Neural crest cell (in vitro differentiated cells): ENCODE data around the gene LAMB4. TPM values are rescaled to one million over a fixed set of nuclear protein-coding genes. Genes with fewer than 3 reads are reported as not detected.
A peak's percentile ranks its signal among the peaks of the same experiment; 100 is the strongest.

Experiments used
- DNase-seq: peaks from one replicate; pipeline ENCODE4 v3.0.0; 2021; ENCODE audit warnings: low read depth, mixed read lengths, low spot score
- H3K27ac Mint-ChIP-seq: one replicate; pipeline ENCODE4 v1.8.0; 2021; ENCODE audit warnings: mild to moderate bottlenecking, mixed read lengths; ENCODE audit not compliant: unreplicated experiment
- H3K27me3 Mint-ChIP-seq: 2 replicates; pipeline ENCODE4 v1.8.0; 2021; ENCODE audit warnings: low read depth, mild to moderate bottlenecking, mixed read lengths
- H3K36me3 Mint-ChIP-seq: 2 replicates; pipeline ENCODE4 v1.8.0; 2021; ENCODE audit warnings: low read depth, mild to moderate bottlenecking, mixed read lengths
- H3K4me1 Mint-ChIP-seq: 2 replicates; pipeline ENCODE4 v1.8.0; 2021; ENCODE audit warnings: mixed read lengths
- H3K4me3 Mint-ChIP-seq: one replicate; pipeline ENCODE4 v1.8.0; 2021; ENCODE audit warnings: mild to moderate bottlenecking, mixed read lengths
- H3K9me3 Mint-ChIP-seq: 2 replicates; pipeline ENCODE4 v1.8.0; 2021; ENCODE audit warnings: mixed read lengths
- CTCF ChIP-seq: fragments of 200-600 bp; sonication (generic); conservative IDR thresholded peaks from 2 replicates; pipeline ENCODE4 v1.5.0; 2021; ENCODE audit warnings: antibody characterized with exemption, mild to moderate bottlenecking
- total RNA-seq: library from RNA; stranded (reverse); gene quantifications from 2 replicates; pipeline ENCODE4 v1.2.1, GENCODE V29; 2021

LAMB4 gene
- total RNA-seq, 1 donor from 2014 or later = 0.16 TPM

- H3K27me3 Mint-ChIP-seq = no peaks in the 10 kb centered on the region
- no peak for DNase-seq
- no peaks in the 10 kb centered on the region for H3K36me3 Mint-ChIP-seq
- no peaks in the 10 kb centered on the region for H3K9me3 Mint-ChIP-seq
- TF ChIP-seq CTCF = no peak
- no peak overlapping the region for H3K27ac Mint-ChIP-seq
- no peak overlapping the region for H3K4me3 Mint-ChIP-seq
- H3K4me1 Mint-ChIP-seq = no peaks in the 10 kb centered on the region
Measured at GRCh38 chr7:108104324-108104723, 25.8 kb downstream of the LAMB4 start.

- H3K4me3 Mint-ChIP-seq = no peak overlapping the region
- no peaks in the 10 kb centered on the region for H3K36me3 Mint-ChIP-seq
- no peaks in the 10 kb centered on the region for H3K4me1 Mint-ChIP-seq
- DNase-seq = no peak
- peak overlapping the region; percentile 14 for H3K27ac Mint-ChIP-seq
- no peak for TF ChIP-seq CTCF
- H3K9me3 Mint-ChIP-seq = no peaks in the 10 kb centered on the region
- no peaks in the 10 kb centered on the region for H3K27me3 Mint-ChIP-seq
Measured at GRCh38 chr7:108103558-108104298, 26.4 kb downstream of the LAMB4 start.

GRCh38 chr7:108102671-108103312 lies 27.4 kb downstream of the LAMB4 start:
- Mint-ChIP-seq H3K36me3 (no peaks in the 10 kb centered on the region), H3K9me3 (no peaks in the 10 kb centered on the region), H3K27me3 (no peaks in the 10 kb centered on the region), H3K27ac (no peak overlapping the region), H3K4me3 (no peak overlapping the region), H3K4me1 (no peaks in the 10 kb centered on the region)
- no peak for TF ChIP-seq CTCF
- no peak for DNase-seq

GRCh38 chr7:108101759-108102158 lies 28.4 kb downstream of the LAMB4 start:
- H3K27me3 Mint-ChIP-seq = no peaks in the 10 kb centered on the region
- no peak overlapping the region for H3K27ac Mint-ChIP-seq

GRCh38 chr7:108099713-108100112 lies 30.4 kb downstream of the LAMB4 start:
- Mint-ChIP-seq H3K27me3 (no peaks in the 10 kb centered on the region), H3K27ac (no peak overlapping the region), H3K9me3 (no peaks in the 10 kb centered on the region), H3K36me3 (no peaks in the 10 kb centered on the region), H3K4me3 (no peak overlapping the region), H3K4me1 (peaks cover 15% of the 10 kb centered on the region)
- TF ChIP-seq CTCF = no peak
- DNase-seq = no peak

More at GRCh38 chr7:108101759-108102158, 28.4 kb downstream of the LAMB4 start:
- no peak for DNase-seq
- no peaks in the 10 kb centered on the region for H3K36me3 Mint-ChIP-seq
- no peak overlapping the region for H3K4me3 Mint-ChIP-seq
- no peaks in the 10 kb centered on the region for H3K4me1 Mint-ChIP-seq
- no peak for TF ChIP-seq CTCF
- H3K9me3 Mint-ChIP-seq = no peaks in the 10 kb centered on the region
